Measurements from ENCODE around the gene CHD3. TPM values are rescaled to one million over a fixed set of nuclear protein-coding genes. Genes with fewer than 3 reads are reported as not detected.

The CHD3 gene
- total and polyA plus RNA-seq, 2 of the 13 experiments (the other 11 are each of a cell fraction or from before 2014, with no cell fraction given), result 2.7 to 3.7 TPM

DNA sequence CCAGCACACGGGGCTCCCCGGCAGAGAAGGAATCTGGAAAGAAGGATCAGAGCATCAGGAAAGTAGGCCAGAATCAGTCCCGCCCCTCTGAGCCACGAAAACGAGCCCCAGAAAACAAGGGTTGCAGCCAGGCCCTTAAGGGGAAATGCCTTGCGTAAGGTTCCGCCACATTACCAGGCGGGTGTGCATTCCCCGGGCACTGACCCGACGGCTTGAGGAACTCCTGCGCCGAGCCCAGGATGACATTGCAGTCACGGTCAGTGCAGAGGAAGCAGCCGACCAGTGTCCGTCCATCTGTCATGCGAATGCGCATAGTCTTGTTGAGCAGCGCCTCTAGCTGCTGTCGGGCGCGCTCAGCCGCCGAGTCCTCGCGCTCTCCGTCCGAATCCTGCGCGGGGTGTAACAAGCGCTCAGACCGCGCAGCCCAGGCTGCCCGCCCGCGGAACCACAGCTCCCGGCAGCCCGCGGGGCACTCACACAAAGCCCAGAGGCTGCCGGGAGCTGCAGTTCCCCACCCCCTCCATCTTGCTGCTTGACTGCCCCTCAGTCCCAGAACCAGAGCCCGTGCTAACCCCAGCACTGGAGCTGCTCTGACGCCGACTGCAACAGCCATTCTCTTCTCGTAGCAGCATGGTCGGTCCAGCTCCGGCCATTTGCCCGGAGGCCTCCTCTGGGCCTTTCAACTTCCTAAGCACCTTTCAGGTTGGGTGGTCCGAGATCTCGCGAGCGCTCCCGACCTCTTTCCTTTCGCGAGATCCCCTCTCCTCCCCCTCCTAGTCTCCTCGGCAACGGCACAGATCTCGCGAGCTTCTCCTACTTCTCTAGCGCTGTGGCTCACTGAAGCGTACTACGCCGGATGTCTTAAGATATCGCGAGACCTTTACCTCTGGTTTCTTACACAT lies 31.5 kb upstream of the CHD3 start, which contains the start of gene NAA38 (continued):
- TF ChIP-seq, protein P1, sequence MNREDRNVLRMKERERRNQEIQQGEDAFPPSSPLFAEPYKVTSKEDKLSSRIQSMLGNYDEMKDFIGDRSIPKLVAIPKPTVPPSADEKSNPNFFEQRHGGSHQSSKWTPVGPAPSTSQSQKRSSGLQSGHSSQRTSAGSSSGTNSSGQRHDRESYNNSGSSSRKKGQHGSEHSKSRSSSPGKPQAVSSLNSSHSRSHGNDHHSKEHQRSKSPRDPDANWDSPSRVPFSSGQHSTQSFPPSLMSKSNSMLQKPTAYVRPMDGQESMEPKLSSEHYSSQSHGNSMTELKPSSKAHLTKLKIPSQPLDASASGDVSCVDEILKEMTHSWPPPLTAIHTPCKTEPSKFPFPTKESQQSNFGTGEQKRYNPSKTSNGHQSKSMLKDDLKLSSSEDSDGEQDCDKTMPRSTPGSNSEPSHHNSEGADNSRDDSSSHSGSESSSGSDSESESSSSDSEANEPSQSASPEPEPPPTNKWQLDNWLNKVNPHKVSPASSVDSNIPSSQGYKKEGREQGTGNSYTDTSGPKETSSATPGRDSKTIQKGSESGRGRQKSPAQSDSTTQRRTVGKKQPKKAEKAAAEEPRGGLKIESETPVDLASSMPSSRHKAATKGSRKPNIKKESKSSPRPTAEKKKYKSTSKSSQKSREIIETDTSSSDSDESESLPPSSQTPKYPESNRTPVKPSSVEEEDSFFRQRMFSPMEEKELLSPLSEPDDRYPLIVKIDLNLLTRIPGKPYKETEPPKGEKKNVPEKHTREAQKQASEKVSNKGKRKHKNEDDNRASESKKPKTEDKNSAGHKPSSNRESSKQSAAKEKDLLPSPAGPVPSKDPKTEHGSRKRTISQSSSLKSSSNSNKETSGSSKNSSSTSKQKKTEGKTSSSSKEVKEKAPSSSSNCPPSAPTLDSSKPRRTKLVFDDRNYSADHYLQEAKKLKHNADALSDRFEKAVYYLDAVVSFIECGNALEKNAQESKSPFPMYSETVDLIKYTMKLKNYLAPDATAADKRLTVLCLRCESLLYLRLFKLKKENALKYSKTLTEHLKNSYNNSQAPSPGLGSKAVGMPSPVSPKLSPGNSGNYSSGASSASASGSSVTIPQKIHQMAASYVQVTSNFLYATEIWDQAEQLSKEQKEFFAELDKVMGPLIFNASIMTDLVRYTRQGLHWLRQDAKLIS (CRISPR knock-in tag; IDR thresholded peaks at IDR 0.05), result no peak
- TF ChIP-seq BHLHE40 (IDR thresholded peaks at IDR 0.05; ENCODE audit: low read length), result no peak
- no peak for TF ChIP-seq ZFP41 (CRISPR knock-in tag; IDR thresholded peaks at IDR 0.05; ENCODE audit: borderline replicate concordance)
- TF ChIP-seq ZNF776 (CRISPR knock-in tag; IDR thresholded peaks at IDR 0.05), result no peak
- TF ChIP-seq, protein P2, sequence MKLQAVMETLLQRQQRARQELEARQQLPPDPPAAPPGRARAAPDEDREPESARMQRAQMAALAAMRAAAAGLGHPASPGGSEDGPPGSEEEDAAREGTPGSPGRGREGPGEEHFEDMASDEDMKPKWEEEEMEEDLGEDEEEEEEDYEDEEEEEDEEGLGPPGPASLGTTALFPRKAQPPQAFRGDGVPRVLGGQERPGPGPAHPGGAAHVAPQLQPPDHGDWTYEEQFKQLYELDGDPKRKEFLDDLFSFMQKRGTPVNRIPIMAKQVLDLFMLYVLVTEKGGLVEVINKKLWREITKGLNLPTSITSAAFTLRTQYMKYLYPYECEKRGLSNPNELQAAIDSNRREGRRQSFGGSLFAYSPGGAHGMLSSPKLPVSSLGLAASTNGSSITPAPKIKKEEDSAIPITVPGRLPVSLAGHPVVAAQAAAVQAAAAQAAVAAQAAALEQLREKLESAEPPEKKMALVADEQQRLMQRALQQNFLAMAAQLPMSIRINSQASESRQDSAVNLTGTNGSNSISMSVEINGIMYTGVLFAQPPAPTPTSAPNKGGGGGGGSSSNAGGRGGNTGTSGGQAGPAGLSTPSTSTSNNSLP (IDR thresholded peaks at IDR 0.05; ENCODE audit: low read depth, low read length), result no peak
- peak; percentile 66; the same call in 1 of the 2 replicates for TF ChIP-seq ZNF331 (CRISPR knock-in tag; IDR thresholded peaks at IDR 0.05)
- TF ChIP-seq HNRNPH1 (optimal IDR thresholded peaks at IDR 0.05; ENCODE audit: low read depth, low read length), result no peak
- peak; percentile 52 for TF ChIP-seq JARID2 (CRISPR knock-in tag; IDR thresholded peaks at IDR 0.05; ENCODE audit: insufficient replicate concordance)
- no peak for TF ChIP-seq ZNF549 (CRISPR knock-in tag; IDR thresholded peaks at IDR 0.05)
- no peak; the same call in none of the 2 replicates for TF ChIP-seq ZNF709 (CRISPR knock-in tag; IDR thresholded peaks at IDR 0.05)
- no peak for TF ChIP-seq ZNF224 (CRISPR knock-in tag; IDR thresholded peaks at IDR 0.05)
- TF ChIP-seq ZSCAN25 (CRISPR knock-in tag; IDR thresholded peaks at IDR 0.05), result no peak
- no peak for TF ChIP-seq MED13 (CRISPR knock-in tag; IDR thresholded peaks at IDR 0.05)
- TF ChIP-seq, protein P3, sequence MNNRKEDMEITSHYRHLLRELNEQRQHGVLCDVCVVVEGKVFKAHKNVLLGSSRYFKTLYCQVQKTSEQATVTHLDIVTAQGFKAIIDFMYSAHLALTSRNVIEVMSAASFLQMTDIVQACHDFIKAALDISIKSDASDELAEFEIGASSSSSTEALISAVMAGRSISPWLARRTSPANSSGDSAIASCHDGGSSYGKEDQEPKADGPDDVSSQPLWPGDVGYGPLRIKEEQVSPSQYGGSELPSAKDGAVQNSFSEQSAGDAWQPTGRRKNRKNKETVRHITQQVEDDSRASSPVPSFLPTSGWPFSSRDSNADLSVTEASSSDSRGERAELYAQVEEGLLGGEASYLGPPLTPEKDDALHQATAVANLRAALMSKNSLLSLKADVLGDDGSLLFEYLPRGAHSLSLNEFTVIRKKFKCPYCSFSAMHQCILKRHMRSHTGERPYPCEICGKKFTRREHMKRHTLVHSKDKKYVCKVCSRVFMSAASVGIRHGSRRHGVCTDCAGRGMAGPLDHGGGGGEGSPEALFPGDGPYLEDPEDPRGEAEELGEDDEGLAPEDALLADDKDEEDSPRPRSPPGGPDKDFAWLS (CRISPR knock-in tag; IDR thresholded peaks at IDR 0.05; ENCODE audit: borderline replicate concordance), result no peak
- peak; percentile 54 for TF ChIP-seq POLR2G (IDR thresholded peaks at IDR 0.05; ENCODE audit: low read depth, low read length)
- TF ChIP-seq, protein P4, sequence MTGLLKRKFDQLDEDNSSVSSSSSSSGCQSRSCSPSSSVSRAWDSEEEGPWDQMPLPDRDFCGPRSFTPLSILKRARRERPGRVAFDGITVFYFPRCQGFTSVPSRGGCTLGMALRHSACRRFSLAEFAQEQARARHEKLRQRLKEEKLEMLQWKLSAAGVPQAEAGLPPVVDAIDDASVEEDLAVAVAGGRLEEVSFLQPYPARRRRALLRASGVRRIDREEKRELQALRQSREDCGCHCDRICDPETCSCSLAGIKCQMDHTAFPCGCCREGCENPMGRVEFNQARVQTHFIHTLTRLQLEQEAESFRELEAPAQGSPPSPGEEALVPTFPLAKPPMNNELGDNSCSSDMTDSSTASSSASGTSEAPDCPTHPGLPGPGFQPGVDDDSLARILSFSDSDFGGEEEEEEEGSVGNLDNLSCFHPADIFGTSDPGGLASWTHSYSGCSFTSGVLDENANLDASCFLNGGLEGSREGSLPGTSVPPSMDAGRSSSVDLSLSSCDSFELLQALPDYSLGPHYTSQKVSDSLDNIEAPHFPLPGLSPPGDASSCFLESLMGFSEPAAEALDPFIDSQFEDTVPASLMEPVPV (CRISPR knock-in tag; IDR thresholded peaks at IDR 0.05), result no peak
- TF ChIP-seq JUND (CRISPR knock-in tag; IDR thresholded peaks at IDR 0.05), result no peak
- TF ChIP-seq ZMYM4 (CRISPR knock-in tag; IDR thresholded peaks at IDR 0.05), result no peak; the same call in 1 of the 2 replicates
- TF ChIP-seq ZNF343 (CRISPR knock-in tag; IDR thresholded peaks at IDR 0.05), result no peak
- TF ChIP-seq ZNF670 (CRISPR knock-in tag; IDR thresholded peaks at IDR 0.05; ENCODE audit: borderline replicate concordance), result no peak
